Dermis microvascular lymphatic vessel endothelial cell (primary cell): ENCODE results near the gene ELP2. TPM values are rescaled to one million over a fixed set of nuclear protein-coding genes. Genes with fewer than 3 reads are reported as not detected.

ENCODE experiments used
- DNase-seq, 2 donors: peaks; one replicate each; pipeline versions ENCODE4 v3.0.0 to v3.0.0-alpha.2; 2010; ENCODE audit warnings: low read depth in 2 of 2
- total RNA-seq: library from RNA; depleted of rRNA; stranded (reverse); fragments of >200 nt; gene quantifications from 2 replicates; pipeline ENCODE4 v1.2.1, GENCODE V29; 2014

Gene ELP2
- total RNA-seq, 1 donor from 2014 or later, result 152 TPM

DNA sequence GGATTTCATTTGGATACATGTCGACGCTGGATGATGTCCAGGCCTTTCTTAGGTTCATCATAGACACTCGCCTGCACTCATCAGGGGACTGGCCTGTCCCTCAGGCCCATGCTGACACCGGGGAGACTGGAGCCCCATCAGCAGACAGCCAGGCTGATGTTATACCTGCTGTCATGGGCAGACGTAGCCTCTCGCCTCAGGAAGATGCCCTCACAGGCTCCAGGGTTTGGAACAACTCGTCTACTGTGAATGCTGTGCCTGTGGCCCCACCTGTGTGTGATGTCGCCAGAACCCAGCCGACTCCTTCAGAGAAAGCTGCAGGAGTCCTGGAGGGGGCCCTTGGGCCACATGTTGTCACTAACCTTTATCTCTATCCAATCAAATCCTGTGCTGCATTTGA is 85.9 kb downstream of the ELP2 start:
- DNase-seq, result no peak

DNA sequence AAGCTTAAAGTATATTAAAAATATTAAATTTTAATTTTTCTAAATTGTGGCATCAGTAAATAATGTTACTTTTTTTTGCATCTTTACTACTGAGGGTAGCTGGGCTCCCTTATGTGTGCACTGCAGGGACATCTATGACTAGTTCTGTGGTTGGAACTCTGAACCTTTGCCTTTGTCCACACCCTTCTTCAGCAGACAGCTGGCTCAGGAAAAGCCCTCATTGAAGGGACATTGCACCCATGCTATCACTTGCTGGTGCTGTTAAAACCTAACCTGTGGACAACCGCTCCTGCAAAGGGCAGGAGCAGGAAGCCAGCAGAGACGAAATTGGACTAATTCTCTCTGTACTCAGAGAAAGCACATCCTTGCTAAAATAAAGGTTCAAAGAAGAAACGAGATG is 87.6 kb downstream of the ELP2 start:
- no peak for DNase-seq

DNA sequence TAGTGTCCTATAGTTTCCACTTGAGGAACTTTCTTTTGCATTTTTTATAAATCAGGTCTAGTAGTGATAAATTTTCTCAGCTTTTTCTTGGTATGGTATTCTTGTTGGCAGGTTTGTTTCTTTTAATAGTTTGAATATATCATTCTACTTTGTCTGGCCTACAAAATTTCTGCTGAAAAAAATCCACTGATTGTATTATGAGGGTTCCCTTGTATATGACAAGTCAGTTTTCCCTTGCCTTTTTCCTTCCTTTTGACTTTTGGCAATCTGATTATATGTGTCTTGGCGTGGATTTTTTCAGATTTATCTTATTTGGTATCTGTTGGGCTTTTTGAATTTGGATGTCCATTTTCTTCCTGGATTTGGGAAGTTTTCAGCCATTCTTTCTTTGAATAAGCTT is 99.5 kb downstream of the ELP2 start:
- DNase-seq, result no peak

Other genes starting within 250 kb of the ELP2 start
- gene RPRD1A, start 62.3 kb upstream of the ELP2 start, total RNA-seq, result 34.4 and 34.5 TPM in 2 replicates
- 14.0 and 19.8 TPM in 2 replicates for gene SLC39A6, start 559 bp upstream of the ELP2 start, total RNA-seq
- gene MOCOS, start 57.6 kb downstream of the ELP2 start, total RNA-seq, result under 0.01 and 0.13 TPM in 2 replicates
- under 0.01 TPM in 2 replicates for gene FHOD3, start 167.8 kb downstream of the ELP2 start, total RNA-seq